Measurements from ENCODE around the gene RTN1. TPM values are rescaled to one million over a fixed set of nuclear protein-coding genes. Genes with fewer than 3 reads are reported as not detected.

Gene RTN1
- total and polyA plus RNA-seq, 10 donors: 4.1 to 65.4 (median 40.1) TPM

DNA sequence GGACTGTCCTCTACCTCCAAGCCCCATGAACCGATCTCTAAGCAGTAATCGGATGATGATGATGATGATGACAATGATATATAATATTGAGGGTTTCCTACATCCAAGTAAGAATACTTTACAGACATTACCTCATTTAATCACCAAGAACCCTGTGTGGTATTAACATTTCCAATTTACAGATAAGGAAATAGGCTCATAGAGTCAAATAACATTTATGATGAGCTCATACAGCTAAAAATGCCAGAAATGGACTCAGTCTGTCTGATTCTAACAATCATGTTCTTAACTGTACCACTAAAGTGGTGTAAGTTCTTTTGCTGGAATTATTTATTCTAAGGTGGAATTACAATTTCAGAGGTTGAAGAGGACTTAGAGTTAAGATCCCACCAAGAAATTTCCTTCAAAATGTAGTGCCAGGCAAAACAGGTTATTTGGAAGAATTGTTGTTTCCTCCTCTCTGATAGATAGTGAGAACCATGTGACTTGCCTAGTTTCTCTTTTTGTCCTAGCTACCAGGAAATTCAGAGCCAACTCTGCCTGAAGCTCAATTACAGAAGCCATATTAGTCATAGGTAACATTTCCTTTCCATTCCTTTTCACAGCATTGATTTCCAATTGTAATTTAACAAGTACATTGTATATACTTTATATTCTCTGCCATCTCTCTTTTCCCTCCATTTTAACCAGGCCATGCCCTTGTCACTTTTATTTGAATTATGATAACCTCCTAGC lies 270.2 kb downstream of the RTN1 start:
- peak overlapping the region in 1 of 8 donors; percentile 1 for H3K27ac ChIP-seq

DNA sequence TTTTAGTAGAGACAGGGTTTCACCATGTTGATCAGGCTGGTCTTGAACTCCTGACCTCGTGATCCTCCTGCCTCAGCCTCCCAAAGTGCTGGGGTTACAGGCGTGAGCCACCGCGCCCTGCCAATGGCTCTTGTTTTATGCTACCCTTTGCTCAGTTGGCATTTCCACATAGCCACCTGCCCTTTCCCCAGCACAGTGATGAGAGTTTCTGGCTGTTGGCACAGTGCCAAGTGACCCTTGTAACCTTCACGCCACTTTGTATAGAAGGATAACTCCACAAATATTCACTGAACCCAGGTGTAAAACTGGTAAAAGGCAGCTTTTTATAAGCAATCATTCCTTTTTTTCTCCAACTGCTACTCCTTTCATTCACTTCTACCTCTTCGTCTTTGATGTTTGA lies 275.5 kb downstream of the RTN1 start:
- Histone ChIP-seq H3K4me1 (no peaks in the 10 kb centered on the region), H3K9me3 (peaks cover 0 to 11% (median 0%) of the 10 kb centered on the region in 8 donors), H3K27ac (no peak overlapping the region), H3K36me3 (no peaks in the 10 kb centered on the region), H3K4me3 (no peak overlapping the region), H3K27me3 (replicated peaks in 1 of 7) (no peaks in the 10 kb centered on the region)
- TF ChIP-seq CTCF (IDR thresholded peaks at IDR 0.05 in 8 of 11, conservative IDR thresholded peaks at IDR 0.05 in 3 of 11): no peak
- no peak for TF ChIP-seq POLR2A (IDR thresholded peaks at IDR 0.05)
- TF ChIP-seq POLR2AphosphoS5 (IDR thresholded peaks at IDR 0.05): no peak
- intact Hi-C loops (cut with DNase I; ENCODE audit: low total_unique reads): no loop called here
- 83 to 95% (median 90%) methylated on average over 6 of the region's 6 CpGs for WGBS, 5 donors
- no peak for DNase-seq

More for the DNA sequence above, 270.2 kb downstream of the RTN1 start:
- Histone ChIP-seq H3K4me1 (no peaks in the 10 kb centered on the region), H3K27me3 (replicated peaks in 1 of 7) (no peaks in the 10 kb centered on the region), H3K4me3 (no peak overlapping the region), H3K36me3 (no peaks in the 10 kb centered on the region), H3K9me3 (no peaks in the 10 kb centered on the region)
- intact Hi-C loops (cut with DNase I; ENCODE audit: low total_unique reads): no loop called here
- TF ChIP-seq CTCF (IDR thresholded peaks at IDR 0.05 in 8 of 11, conservative IDR thresholded peaks at IDR 0.05 in 3 of 11): no peak
- TF ChIP-seq POLR2A (IDR thresholded peaks at IDR 0.05): no peak
- no peak for TF ChIP-seq POLR2AphosphoS5 (IDR thresholded peaks at IDR 0.05)
- WGBS, 5 donors: 89 to 98% (median 95%) methylated on average over 2 of the region's 2 CpGs
- DNase-seq: no peak

DNA sequence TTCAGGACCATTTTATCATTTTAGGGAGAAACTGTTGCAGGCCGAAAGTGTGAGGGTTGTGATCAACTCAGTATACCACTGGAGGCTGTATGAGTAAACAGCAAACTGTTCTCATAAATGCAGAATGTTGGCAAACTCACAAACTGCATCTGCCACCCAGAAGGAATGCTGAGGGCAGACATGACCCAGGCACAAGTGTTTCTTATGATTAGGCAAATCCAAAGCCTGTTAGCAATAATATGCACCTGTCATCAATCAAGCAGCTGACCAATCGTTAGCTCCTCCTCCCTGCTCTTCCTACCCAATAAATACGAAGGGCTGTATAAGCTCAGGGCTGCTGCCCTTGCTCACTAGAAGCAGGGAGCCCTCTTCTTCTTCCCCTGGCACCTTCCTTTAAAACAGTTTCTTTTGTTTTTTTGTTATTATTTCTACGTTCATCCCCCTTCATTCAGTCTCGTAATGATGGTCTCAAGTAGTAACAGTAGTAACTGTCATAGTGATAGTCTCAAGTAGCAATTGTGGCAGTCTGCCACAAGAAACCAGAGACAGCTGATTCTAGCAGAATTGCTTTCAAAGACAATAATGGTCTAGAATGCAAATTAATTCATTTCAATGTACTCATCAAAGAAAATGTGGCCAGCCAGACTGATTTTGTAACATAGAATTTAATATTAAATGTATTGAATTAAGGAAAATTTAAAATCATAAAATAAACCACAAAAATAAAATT lies 278.8 kb downstream of the RTN1 start:
- H3K36me3 ChIP-seq: no peaks in the 10 kb centered on the region
- H3K4me1 ChIP-seq: peaks cover 0 to 2% (median under 1%) of the 10 kb centered on the region in 6 donors
- no peak for DNase-seq
- peaks cover 0 to 11% (median 0%) of the 10 kb centered on the region in 8 donors for H3K9me3 ChIP-seq
- TF ChIP-seq CTCF (IDR thresholded peaks at IDR 0.05 in 8 of 11, conservative IDR thresholded peaks at IDR 0.05 in 3 of 11) (no peak), POLR2A (IDR thresholded peaks at IDR 0.05) (no peak), POLR2AphosphoS5 (IDR thresholded peaks at IDR 0.05) (no peak)
- 81 to 95% (median 88%) methylated on average over 5 of the region's 5 CpGs for WGBS, 5 donors
- no peaks in the 10 kb centered on the region for H3K27me3 ChIP-seq (replicated peaks in 1 of 7)
- no peak overlapping the region for H3K27ac ChIP-seq
- intact Hi-C loops (cut with DNase I; ENCODE audit: low total_unique reads): no loop called here
- H3K4me3 ChIP-seq: no peak overlapping the region

GRCh38 chr14:59588101-59588500 lies 282.5 kb downstream of the RTN1 start:
- no peak for DNase-seq
- no peak overlapping the region for H3K4me3 ChIP-seq
- no peaks in the 10 kb centered on the region for H3K27me3 ChIP-seq (replicated peaks in 1 of 7)
- H3K4me1 ChIP-seq: peaks cover 0 to 21% (median 12%) of the 10 kb centered on the region in 6 donors
- H3K36me3 ChIP-seq: no peaks in the 10 kb centered on the region
- no peak overlapping the region for H3K27ac ChIP-seq
- intact Hi-C loops (cut with DNase I; ENCODE audit: low total_unique reads): no loop called here
- 62 to 87% (median 72%) methylated on average over 3 of the region's 3 CpGs for WGBS, 5 donors
- H3K9me3 ChIP-seq: peaks cover 0 to 11% (median 0%) of the 10 kb centered on the region in 8 donors
- TF ChIP-seq POLR2AphosphoS5 (IDR thresholded peaks at IDR 0.05) (no peak), CTCF (IDR thresholded peaks at IDR 0.05 in 8 of 11, conservative IDR thresholded peaks at IDR 0.05 in 3 of 11) (no peak), POLR2A (IDR thresholded peaks at IDR 0.05) (no peak)

Measured in spleen (tissue), 11 donors.